Brain microvascular endothelial cell (primary cell): ENCODE results near the gene ZNF765.
"Not testable (repeated sequence)": the region's sequence is repeated elsewhere in the genome, so short reads cannot be mapped to it uniquely, and the experiment has no call there.

Experiments used
- DNase-seq: peaks from one replicate; pipeline ENCODE4 v3.0.0-alpha.2; 2020
- H3K27ac ChIP-seq: fragments of 250-450 bp; sonication (Bioruptor Pico); 2 replicates; pipeline ENCODE4 v1.5.1; 2020; ENCODE audit warnings: mild to moderate bottlenecking, moderate library complexity
- H3K27me3 ChIP-seq: fragments of 250-450 bp; sonication (Bioruptor Pico); replicated peaks from 2 replicates; pipeline ENCODE4 v1.5.1; 2020; ENCODE audit warnings: mild to moderate bottlenecking
- H3K36me3 ChIP-seq: fragments of 250-450 bp; sonication (Bioruptor Pico); replicated peaks from 2 replicates; pipeline ENCODE4 v1.5.1; 2020; ENCODE audit warnings: mild to moderate bottlenecking
- H3K4me3 ChIP-seq: 2 replicates; pipeline ENCODE4 v1.5.1; 2011; ENCODE audit warnings: low read depth, mild to moderate bottlenecking, control low read depth, low read length, moderate library complexity
- CTCF ChIP-seq: IDR thresholded peaks from 2 replicates; pipeline ENCODE4 v1.5.1; 2011; ENCODE audit warnings: low read depth, mild to moderate bottlenecking, moderate library complexity, low read length, control low read depth, inconsistent platforms; ENCODE audit errors: missing control alignments
- in situ Hi-C: cut with HindIII; loops from 2 replicates; pipeline ENCODE4 v1.10.0; 2017; ENCODE audit warnings: low sequenced_read_pairs, low pct_ligation_motif_present

ZNF765 gene

GRCh38 chr19:53463263-53463662 is 68.3 kb downstream of the ZNF765 start:
- no peak overlapping the region for H3K4me3 ChIP-seq
- in situ Hi-C loops, result no loop called here
- DNase-seq, result no peak
- no peak for TF ChIP-seq CTCF
- H3K27me3 ChIP-seq, result no peaks in the 10 kb centered on the region
- H3K36me3 ChIP-seq, result no peaks in the 10 kb centered on the region
- no peak overlapping the region for H3K27ac ChIP-seq

GRCh38 chr19:53466726-53467484 is 72.0 kb downstream of the ZNF765 start:
- TF ChIP-seq CTCF, result no peak
- no peak overlapping the region for H3K27ac ChIP-seq
- in situ Hi-C loops, result no loop called here
- H3K4me3 ChIP-seq, result peak overlapping the region; percentile 73
- no peak for DNase-seq
- no peaks in the 10 kb centered on the region for H3K36me3 ChIP-seq
- no peaks in the 10 kb centered on the region for H3K27me3 ChIP-seq

- no peak for TF ChIP-seq CTCF
- Histone ChIP-seq H3K27me3 (no peaks in the 10 kb centered on the region), H3K4me3 (peak within 1 kb of the TSS; percentile 73), H3K36me3 (no peaks in the 10 kb centered on the region), H3K27ac (peak within 1 kb of the TSS; percentile 60)
- peak; percentile 79 for DNase-seq
- in situ Hi-C loops, result no loop called here
These were observed 72.7 kb downstream of the ZNF765 start, which contains the start of gene ZNF813 for GRCh38 chr19:53467485-53468262. TSS of gene ZNF813 (plus strand) at chr19:53467733. CDS start at chr19:53483823, 16,090 bp downstream.

- in situ Hi-C loops, H3K36me3 ChIP-seq, H3K27ac ChIP-seq, H3K27me3 ChIP-seq, H3K4me3 ChIP-seq, DNase-seq: not testable (repeated sequence)
These were observed 73.7 kb downstream of the ZNF765 start for GRCh38 chr19:53468628-53469027.

- H3K36me3 ChIP-seq, result no peaks in the 10 kb centered on the region
- in situ Hi-C loops, result no loop called here
- no peak for TF ChIP-seq CTCF
- no peak overlapping the region for H3K27ac ChIP-seq
- no peaks in the 10 kb centered on the region for H3K27me3 ChIP-seq
- DNase-seq, result no peak
- no peak overlapping the region for H3K4me3 ChIP-seq
These were observed 77.0 kb downstream of the ZNF765 start for GRCh38 chr19:53471916-53472315.

- in situ Hi-C loops, DNase-seq, H3K4me3 ChIP-seq, H3K27me3 ChIP-seq, H3K36me3 ChIP-seq, H3K27ac ChIP-seq: not testable (repeated sequence)
These were observed 79.9 kb downstream of the ZNF765 start for GRCh38 chr19:53474832-53475231.

GRCh38 chr19:53475470-53475869 is 80.5 kb downstream of the ZNF765 start:
- in situ Hi-C loops, H3K36me3 ChIP-seq, DNase-seq, H3K4me3 ChIP-seq, H3K27me3 ChIP-seq, H3K27ac ChIP-seq: not testable (repeated sequence)
